Colon (tissue), 2 donors: ENCODE results near the gene TRIM28.
"Not testable (repeated sequence)": the region's sequence is repeated elsewhere in the genome, so short reads cannot be mapped to it uniquely, and the experiment has no call there.

Experiments
- FAIRE-seq: peaks from 2 replicates; lab custom pipeline; 2012; peaks lifted over from hg19 to GRCh38; lab: Jason Lieb, UNC
- donor health status: control.
- donor health status: control.

TRIM28 gene

DNA sequence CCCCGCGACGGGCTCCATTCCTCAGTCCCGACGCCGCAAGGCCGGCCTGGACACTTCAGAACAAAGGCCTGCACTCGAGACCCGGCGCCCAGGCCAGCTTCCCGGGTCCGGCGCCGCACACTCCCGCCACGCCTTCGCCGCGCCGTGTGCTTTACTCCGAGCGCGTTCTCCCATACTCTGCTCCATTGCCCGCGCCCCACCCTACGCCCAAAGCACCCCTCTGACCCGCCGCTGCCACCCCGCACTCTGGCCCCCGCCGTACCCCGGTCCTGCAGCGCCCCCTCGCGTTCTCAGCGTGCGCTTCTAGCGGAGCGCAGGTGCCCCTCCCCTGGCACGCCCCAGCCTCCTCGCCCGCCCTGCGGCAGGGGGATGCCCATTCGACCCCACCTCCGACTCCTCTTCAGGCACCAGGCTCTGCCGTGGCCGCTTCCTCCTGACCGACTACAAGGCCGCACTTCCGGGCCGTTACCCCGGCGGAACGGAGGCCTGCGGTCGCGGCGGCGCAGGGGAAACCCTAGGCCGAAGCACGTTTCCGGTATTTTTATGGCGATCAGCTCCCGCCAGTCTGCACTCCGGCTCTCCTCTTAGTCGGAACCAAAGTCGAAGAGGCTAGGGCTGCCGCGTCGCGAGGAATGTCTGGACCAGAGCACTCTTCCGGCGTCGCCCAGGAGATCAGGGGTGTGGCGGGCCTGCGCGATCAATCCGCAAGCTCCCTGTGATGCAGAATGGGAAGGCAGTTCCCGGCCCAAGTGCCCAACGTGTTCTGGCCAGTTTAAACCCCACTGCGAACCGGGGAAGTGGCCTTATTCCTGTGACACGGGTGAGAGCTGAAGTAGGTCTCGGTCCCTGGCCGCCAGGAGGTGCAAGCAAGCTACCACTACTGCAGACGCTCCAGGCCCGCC lies 24.3 kb upstream of the TRIM28 start, which contains the start of gene ZBTB45:
ZBTB45 (minus strand) TSS at position 456 of the 902 bp plus-strand sequence. CDS start 2,137 bp downstream, outside the sequence.
- FAIRE-seq = no peak

- FAIRE-seq = no peak
These were observed 23.6 kb upstream of the TRIM28 start for GRCh38 chr19:58520257-58520599.

- no peak for FAIRE-seq
These were observed 22.2 kb upstream of the TRIM28 start for GRCh38 chr19:58521651-58522050.

DNA sequence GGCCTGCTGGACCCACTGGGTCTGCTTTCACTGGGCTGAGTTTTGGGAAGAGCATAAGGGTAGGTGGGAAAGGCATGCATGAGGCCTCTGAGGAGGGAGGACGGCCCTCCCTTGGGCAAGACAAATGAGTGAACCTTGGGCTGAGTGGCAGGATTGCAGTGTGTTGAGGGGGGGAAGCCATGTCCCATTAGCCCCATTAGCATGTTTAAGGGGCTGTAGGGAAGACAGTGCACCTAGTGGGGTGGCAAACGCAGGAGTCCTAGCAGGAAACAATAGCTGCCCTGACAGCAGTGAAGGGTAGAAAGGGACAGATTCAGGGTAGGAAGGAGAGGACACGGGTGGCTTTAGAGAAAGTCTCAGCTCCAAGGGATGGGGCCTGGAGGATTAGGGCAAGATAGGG lies 21.2 kb upstream of the TRIM28 start:
- no peak for FAIRE-seq

DNA sequence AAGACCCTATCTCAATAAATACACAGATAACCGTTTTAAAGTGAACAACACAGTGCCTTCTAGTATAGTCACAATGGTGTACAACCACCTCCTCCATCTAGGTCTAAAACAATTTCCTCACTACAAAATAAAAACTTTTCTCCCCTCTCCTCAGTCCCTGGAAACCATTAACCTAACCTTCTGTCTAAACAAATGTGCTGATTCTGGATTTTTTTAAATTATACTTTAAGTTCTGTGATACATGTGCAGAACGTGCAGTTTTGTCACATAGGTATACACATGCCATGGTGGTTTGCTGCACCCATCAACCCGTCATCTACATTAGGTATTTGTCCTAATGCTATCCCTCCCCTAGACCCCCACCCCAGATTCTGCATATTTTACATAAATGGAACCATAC lies 14.5 kb upstream of the TRIM28 start:
- FAIRE-seq = no peak

- FAIRE-seq = no peak
These were observed 12.6 kb upstream of the TRIM28 start for GRCh38 chr19:58531034-58531840.

DNA sequence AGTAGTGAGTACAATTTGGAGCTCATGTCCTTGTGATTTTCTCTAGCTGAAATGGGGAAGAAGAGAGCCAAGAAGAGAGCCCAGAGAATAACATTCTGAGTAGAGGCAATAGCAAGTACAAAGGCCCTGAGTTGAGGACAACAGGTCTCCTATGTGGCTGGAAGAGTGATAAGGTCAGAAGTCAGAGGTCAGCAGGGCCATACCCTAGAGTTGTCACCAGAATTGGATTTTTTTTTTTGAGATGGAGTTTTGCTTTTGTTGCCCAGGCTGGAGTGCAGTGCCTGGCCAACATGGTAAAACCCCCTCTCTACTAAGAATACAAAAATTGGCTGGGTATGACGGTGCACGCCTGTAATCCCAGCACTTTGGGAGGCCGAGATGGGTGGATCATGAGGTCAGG lies 8.0 kb upstream of the TRIM28 start:
- no peak for FAIRE-seq

DNA sequence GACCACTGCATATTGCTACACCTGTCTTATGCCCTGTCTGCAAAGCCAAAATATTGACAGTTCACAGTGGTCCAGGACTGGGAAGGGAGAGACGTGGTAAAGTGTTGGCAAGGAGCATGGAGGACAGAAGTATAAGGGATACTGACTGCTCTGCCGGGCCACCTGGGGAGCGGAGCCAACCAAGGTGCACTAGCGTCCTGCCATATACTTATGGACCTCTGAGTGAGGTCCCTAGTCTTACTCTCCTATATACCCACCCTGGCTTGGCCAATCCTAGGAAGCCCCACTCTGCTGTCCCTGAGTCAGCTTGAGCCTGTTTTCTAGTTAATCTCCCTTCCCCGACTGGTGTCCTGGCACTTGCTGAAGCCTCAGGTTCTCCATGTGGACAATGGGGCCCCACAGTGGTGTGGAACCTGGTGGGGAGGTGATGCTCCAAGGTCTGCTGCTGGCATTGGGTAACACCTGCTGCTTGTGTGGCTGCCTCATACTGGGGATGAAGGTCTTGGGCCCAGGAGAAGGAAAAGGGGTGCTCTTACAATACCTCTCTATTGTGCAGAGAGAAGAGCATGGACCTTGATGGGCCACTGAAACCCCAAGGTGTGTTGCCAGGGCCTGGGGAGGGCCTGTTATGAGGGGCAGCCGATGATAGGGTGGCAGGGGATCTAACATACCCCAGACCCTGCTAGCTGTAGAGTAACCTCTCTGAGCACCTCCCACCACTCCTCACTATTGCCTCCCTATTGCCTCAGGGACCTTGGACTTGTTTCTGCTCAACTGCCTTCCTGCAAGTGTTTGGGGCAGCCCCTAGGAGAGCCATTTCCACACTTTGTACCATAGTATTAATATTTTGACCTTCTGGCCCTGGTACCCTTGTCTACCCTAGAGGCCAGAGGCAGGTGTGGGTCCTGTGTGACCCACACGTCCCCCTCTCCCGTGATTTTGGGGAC lies 6.7 kb upstream of the TRIM28 start:
- no peak for FAIRE-seq

GRCh38 chr19:58538257-58539168 lies 5.4 kb upstream of the TRIM28 start:
- FAIRE-seq = no peak

DNA sequence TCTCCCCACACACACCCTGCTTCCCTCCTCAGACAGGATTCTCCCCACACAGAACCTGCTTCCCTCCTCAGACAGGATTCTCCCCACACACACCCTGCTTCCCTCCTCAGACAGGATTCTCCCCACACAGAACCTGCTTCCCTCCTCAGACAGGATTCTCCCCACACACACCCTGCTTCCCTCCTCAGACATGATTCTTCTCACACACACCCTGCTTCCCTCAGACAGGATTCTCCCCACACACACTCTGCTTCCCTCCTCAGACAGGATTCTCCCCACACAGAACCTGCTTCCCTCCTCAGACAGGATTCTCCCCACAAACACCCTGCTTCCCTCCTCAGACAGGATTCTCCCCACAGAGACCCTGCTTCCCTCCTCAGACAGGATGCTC lies 4.7 kb upstream of the TRIM28 start:
- FAIRE-seq = not testable (repeated sequence)

- not testable (repeated sequence) for FAIRE-seq
These were observed 1.1 kb upstream of the TRIM28 start for GRCh38 chr19:58542641-58543372.

GRCh38 chr19:58544591-58545285 lies 874 bp downstream of the TRIM28 start:
- no peak for FAIRE-seq

GRCh38 chr19:58545286-58546018 lies 1.6 kb downstream of the TRIM28 start:
- no peak for FAIRE-seq

DNA sequence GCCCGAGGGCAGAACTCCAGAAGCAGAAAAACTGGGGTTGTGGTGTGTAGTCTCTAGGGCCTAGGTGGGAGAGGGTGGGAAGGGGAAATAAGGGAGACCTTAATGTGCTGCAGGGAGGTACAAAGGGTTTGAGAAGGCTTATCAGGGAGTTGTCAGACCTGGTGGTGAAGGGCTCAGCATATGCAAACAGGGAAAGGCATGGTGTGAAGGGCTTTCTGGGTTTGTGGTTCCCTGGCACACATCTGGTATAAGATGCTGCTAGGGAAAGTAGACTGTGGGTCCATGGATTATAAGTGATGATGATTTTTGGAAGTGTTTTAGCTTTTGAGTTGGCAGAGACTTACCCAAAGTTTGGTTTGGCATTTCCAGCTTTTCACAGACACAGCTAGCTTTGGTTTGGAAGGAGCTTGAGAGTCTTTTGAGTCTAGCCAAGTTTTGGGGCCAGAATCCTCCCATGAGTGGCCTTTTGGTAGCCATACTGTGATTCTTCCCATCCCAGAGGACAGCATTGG lies 2.2 kb downstream of the TRIM28 start:
- no peak for FAIRE-seq

GRCh38 chr19:58547323-58548312 lies 3.8 kb downstream of the TRIM28 start:
- FAIRE-seq = no peak

GRCh38 chr19:58548859-58549663 lies 5.2 kb downstream of the TRIM28 start:
- no peak for FAIRE-seq
